Measurements from ENCODE around the gene CD274. TPM values are rescaled to one million over a fixed set of nuclear protein-coding genes. Genes with fewer than 3 reads are reported as not detected.
"Not testable (repeated sequence)": the region's sequence is repeated elsewhere in the genome, so short reads cannot be mapped to it uniquely, and the experiment has no call there.

CD274 gene
- total and polyA plus RNA-seq, 9 donors = 0.34 to 0.96 (median 0.74) TPM

GRCh38 chr9:5494765-5495164 is 44.4 kb downstream of the CD274 start:
- WGBS (ENCODE audit: insufficient coverage) = no CpG with 5 or more reads among the region's 3 CpGs
- H3K27ac ChIP-seq (ENCODE audit: low read length) = not testable (repeated sequence)

GRCh38 chr9:5499157-5499556 is 48.8 kb downstream of the CD274 start:
- Histone ChIP-seq H3K9me3 (replicated peaks; ENCODE audit: control insufficient read depth, low read depth, low read length) (no peaks in the 10 kb centered on the region), H3K4me3 (ENCODE audit: low read length) (no peak overlapping the region), H3K36me3 (ENCODE audit: control insufficient read depth, insufficient read depth, low read length) (no peaks in the 10 kb centered on the region), H3K4me1 (ENCODE audit: control insufficient read depth, insufficient read depth, low read length) (peaks cover 3% of the 10 kb centered on the region), H3K27me3 (ENCODE audit: control insufficient read depth, insufficient read depth, low read length) (no peaks in the 10 kb centered on the region), H3K27ac (ENCODE audit: low read length) (no peak overlapping the region)
- DNase-seq = no peak
- no CpG with 5 or more reads among the region's 1 CpG for WGBS (ENCODE audit: insufficient coverage)

More at GRCh38 chr9:5494765-5495164, 44.4 kb downstream of the CD274 start:
- H3K9me3 ChIP-seq (replicated peaks; ENCODE audit: control insufficient read depth, low read depth, low read length); H3K27me3 ChIP-seq (ENCODE audit: control insufficient read depth, insufficient read depth, low read length); H3K4me3 ChIP-seq (ENCODE audit: low read length); H3K4me1 ChIP-seq (ENCODE audit: control insufficient read depth, insufficient read depth, low read length); DNase-seq; H3K36me3 ChIP-seq (ENCODE audit: control insufficient read depth, insufficient read depth, low read length): not testable (repeated sequence)

GRCh38 chr9:5499889-5500398 is 49.6 kb downstream of the CD274 start:
- no peak overlapping the region for H3K4me3 ChIP-seq (ENCODE audit: low read length)
- H3K9me3 ChIP-seq (replicated peaks; ENCODE audit: control insufficient read depth, low read depth, low read length) = no peaks in the 10 kb centered on the region
- H3K4me1 ChIP-seq (ENCODE audit: control insufficient read depth, insufficient read depth, low read length) = peaks cover 3% of the 10 kb centered on the region
- DNase-seq = peak; percentile 46
- no peaks in the 10 kb centered on the region for H3K36me3 ChIP-seq (ENCODE audit: control insufficient read depth, insufficient read depth, low read length)
- no peak overlapping the region for H3K27ac ChIP-seq (ENCODE audit: low read length)
- 69% methylated on average over 4 of the region's 4 CpGs for WGBS (ENCODE audit: insufficient coverage)
- H3K27me3 ChIP-seq (ENCODE audit: control insufficient read depth, insufficient read depth, low read length) = no peaks in the 10 kb centered on the region

- H3K9me3 ChIP-seq (replicated peaks; ENCODE audit: control insufficient read depth, low read depth, low read length) = no peaks in the 10 kb centered on the region
Measured at GRCh38 chr9:5500441-5501235, 50.3 kb downstream of the CD274 start.

GRCh38 chr9:5502553-5502952 is 52.2 kb downstream of the CD274 start:
- Histone ChIP-seq H3K27ac (ENCODE audit: low read length) (no peak overlapping the region), H3K27me3 (ENCODE audit: control insufficient read depth, insufficient read depth, low read length) (no peaks in the 10 kb centered on the region), H3K4me3 (ENCODE audit: low read length) (no peak overlapping the region), H3K36me3 (ENCODE audit: control insufficient read depth, insufficient read depth, low read length) (no peaks in the 10 kb centered on the region), H3K4me1 (ENCODE audit: control insufficient read depth, insufficient read depth, low read length) (peaks cover 3% of the 10 kb centered on the region), H3K9me3 (replicated peaks; ENCODE audit: control insufficient read depth, low read depth, low read length) (no peaks in the 10 kb centered on the region)
- no peak for DNase-seq
- WGBS (ENCODE audit: insufficient coverage) = 90% methylated on average over 5 of the region's 6 CpGs

More at GRCh38 chr9:5500441-5501235, 50.3 kb downstream of the CD274 start:
- DNase-seq = no peak
- Histone ChIP-seq H3K27ac (ENCODE audit: low read length) (no peak overlapping the region), H3K4me3 (ENCODE audit: low read length) (no peak overlapping the region), H3K4me1 (ENCODE audit: control insufficient read depth, insufficient read depth, low read length) (peaks cover 3% of the 10 kb centered on the region), H3K27me3 (ENCODE audit: control insufficient read depth, insufficient read depth, low read length) (no peaks in the 10 kb centered on the region), H3K36me3 (ENCODE audit: control insufficient read depth, insufficient read depth, low read length) (no peaks in the 10 kb centered on the region)
- WGBS (ENCODE audit: insufficient coverage) = 64% methylated on average over 8 of the region's 18 CpGs

- Histone ChIP-seq H3K4me1 (ENCODE audit: control insufficient read depth, insufficient read depth, low read length) (no peaks in the 10 kb centered on the region), H3K9me3 (replicated peaks; ENCODE audit: control insufficient read depth, low read depth, low read length) (no peaks in the 10 kb centered on the region), H3K27me3 (ENCODE audit: control insufficient read depth, insufficient read depth, low read length) (no peaks in the 10 kb centered on the region), H3K36me3 (ENCODE audit: control insufficient read depth, insufficient read depth, low read length) (no peaks in the 10 kb centered on the region), H3K4me3 (ENCODE audit: low read length) (no peak overlapping the region), H3K27ac (ENCODE audit: low read length) (no peak overlapping the region)
- DNase-seq = no peak
- WGBS (ENCODE audit: insufficient coverage) = 80% methylated on average over 1 of the region's 2 CpGs
Measured at GRCh38 chr9:5509573-5509972, 59.2 kb downstream of the CD274 start.

- peak; percentile 50 for DNase-seq
- WGBS (ENCODE audit: insufficient coverage) = 21% methylated on average over 2 of the region's 4 CpGs
- Histone ChIP-seq H3K4me3 (ENCODE audit: low read length) (no peak within 1 kb of the TSS), H3K4me1 (ENCODE audit: control insufficient read depth, insufficient read depth, low read length) (peaks cover 3% of the 10 kb centered on the region), H3K27me3 (ENCODE audit: control insufficient read depth, insufficient read depth, low read length) (no peaks in the 10 kb centered on the region), H3K27ac (ENCODE audit: low read length) (peak within 1 kb of the TSS; percentile 53), H3K36me3 (ENCODE audit: control insufficient read depth, insufficient read depth, low read length) (no peaks in the 10 kb centered on the region), H3K9me3 (replicated peaks; ENCODE audit: control insufficient read depth, low read depth, low read length) (no peaks in the 10 kb centered on the region)
Measured at GRCh38 chr9:5510360-5510931, 60.1 kb downstream of the CD274 start, which contains the start of gene PDCD1LG2. Gene PDCD1LG2, plus strand, starts transcription at chr9:5510531. Its CDS starts 12,016 bp downstream, at chr9:5522547.

GRCh38 chr9:5510989-5511388 is 60.6 kb downstream of the CD274 start:
- no CpG with 5 or more reads among the region's 3 CpGs for WGBS (ENCODE audit: insufficient coverage)
- no peaks in the 10 kb centered on the region for H3K36me3 ChIP-seq (ENCODE audit: control insufficient read depth, insufficient read depth, low read length)
- no peaks in the 10 kb centered on the region for H3K9me3 ChIP-seq (replicated peaks; ENCODE audit: control insufficient read depth, low read depth, low read length)
- DNase-seq = no peak
- no peaks in the 10 kb centered on the region for H3K27me3 ChIP-seq (ENCODE audit: control insufficient read depth, insufficient read depth, low read length)
- H3K4me3 ChIP-seq (ENCODE audit: low read length) = no peak overlapping the region
- no peak overlapping the region for H3K27ac ChIP-seq (ENCODE audit: low read length)
- H3K4me1 ChIP-seq (ENCODE audit: control insufficient read depth, insufficient read depth, low read length) = peaks cover 3% of the 10 kb centered on the region

- Histone ChIP-seq H3K36me3 (ENCODE audit: control insufficient read depth, insufficient read depth, low read length) (no peaks in the 10 kb centered on the region), H3K4me1 (ENCODE audit: control insufficient read depth, insufficient read depth, low read length) (peaks cover 3% of the 10 kb centered on the region), H3K27me3 (ENCODE audit: control insufficient read depth, insufficient read depth, low read length) (no peaks in the 10 kb centered on the region), H3K27ac (ENCODE audit: low read length) (no peak overlapping the region), H3K4me3 (ENCODE audit: low read length) (no peak overlapping the region), H3K9me3 (replicated peaks; ENCODE audit: control insufficient read depth, low read depth, low read length) (no peaks in the 10 kb centered on the region)
- DNase-seq = no peak
- 20% methylated on average over 1 of the region's 1 CpG for WGBS (ENCODE audit: insufficient coverage)
Measured at GRCh38 chr9:5511476-5511875, 61.1 kb downstream of the CD274 start.

GRCh38 chr9:5511935-5512580 is 61.7 kb downstream of the CD274 start:
- Histone ChIP-seq H3K27ac (ENCODE audit: low read length) (no peak overlapping the region), H3K27me3 (ENCODE audit: control insufficient read depth, insufficient read depth, low read length) (no peaks in the 10 kb centered on the region), H3K9me3 (replicated peaks; ENCODE audit: control insufficient read depth, low read depth, low read length) (no peaks in the 10 kb centered on the region), H3K4me3 (ENCODE audit: low read length) (no peak overlapping the region), H3K4me1 (ENCODE audit: control insufficient read depth, insufficient read depth, low read length) (peaks cover 9% of the 10 kb centered on the region), H3K36me3 (ENCODE audit: control insufficient read depth, insufficient read depth, low read length) (no peaks in the 10 kb centered on the region)
- 81% methylated on average over 5 of the region's 6 CpGs for WGBS (ENCODE audit: insufficient coverage)
- DNase-seq = no peak

Measured in muscle of leg (tissue), 11 donors.